Erythroblast (primary cell): Measurements from ENCODE around the gene CISTR.

Experiments
- GATA1 ChIP-seq: IDR thresholded peaks from 2 replicates; pipeline ENCODE4 v1.6.1; 2011; ENCODE audit warnings: low read depth, mild to moderate bottlenecking, control low read depth, low read length, moderate library complexity
- POLR2A ChIP-seq: IDR thresholded peaks from 2 replicates; pipeline ENCODE4 v1.6.1; 2011; ENCODE audit warnings: mild to moderate bottlenecking, low read length

GRCh38 chr12:53729644-53730043 lies 22.1 kb downstream of the CISTR start:
- TF ChIP-seq POLR2A (no peak), GATA1 (no peak)
